Natural killer cell (primary cell): Measurements from ENCODE around the gene RPL26. TPM values are rescaled to one million over a fixed set of nuclear protein-coding genes. Genes with fewer than 3 reads are reported as not detected.
A peak's percentile ranks its signal among the peaks of the same experiment; 100 is the strongest.

Source experiments
- ATAC-seq, 3 donors: fragments of 150-1000 bp in 2 of 3; fragments of 200-7000 bp in 1 of 3; cut with Tn5 transposase; 1 replicate in 1 of 3; 2 replicates in 2 of 3; pipeline ENCODE4 v1.10.0; 2021; ENCODE audit warnings: mild to moderate bottlenecking in 2 of 3, moderate library complexity in 2 of 3
- DNase-seq, 2 donors: peaks; one replicate each; pipeline versions ENCODE4 v3.0.0 to v3.0.0-alpha.2; 2013 to 2021; ENCODE audit warnings: mixed read lengths in 1 of 2
- H3K27ac ChIP-seq: one replicate; pipeline ENCODE4 v1.5.1; 2013; ENCODE audit warnings: mild to moderate bottlenecking, low read length
- H3K27me3 ChIP-seq: one replicate; pipeline ENCODE4 v1.6.1; 2013; ENCODE audit warnings: low read length; ENCODE audit not compliant: control insufficient read depth, insufficient read depth
- H3K36me3 ChIP-seq: one replicate; pipeline ENCODE4 v1.6.1; 2013; ENCODE audit warnings: low read length; ENCODE audit not compliant: control insufficient read depth, insufficient read depth
- H3K4me1 ChIP-seq: one replicate; pipeline ENCODE4 v1.6.1; 2013; ENCODE audit warnings: low read length; ENCODE audit not compliant: control insufficient read depth, insufficient read depth
- H3K4me3 ChIP-seq: one replicate; pipeline ENCODE4 v1.5.1; 2013; ENCODE audit warnings: low read length
- H3K9me3 ChIP-seq: one replicate; pipeline ENCODE4 v1.6.1; 2013; ENCODE audit warnings: low read length; ENCODE audit not compliant: control insufficient read depth, insufficient read depth
- H3K27ac Mint-ChIP-seq, 2 donors: one replicate each; pipeline ENCODE4 v1.8.0; 2022; ENCODE audit warnings: mild to moderate bottlenecking in 2 of 2, mixed read lengths in 2 of 2, moderate library complexity in 1 of 2
- H3K27me3 Mint-ChIP-seq, 2 donors: one replicate each; pipeline ENCODE4 v1.8.0; 2022; ENCODE audit warnings: low read depth in 2 of 2, mixed read lengths in 2 of 2
- H3K36me3 Mint-ChIP-seq: one replicate; pipeline ENCODE4 v1.8.0; 2022; ENCODE audit warnings: mixed read lengths
- H3K4me1 Mint-ChIP-seq, 2 donors: one replicate each; pipeline ENCODE4 v1.8.0; 2022; ENCODE audit warnings: mixed read lengths in 2 of 2
- H3K4me3 Mint-ChIP-seq: one replicate; pipeline ENCODE4 v1.8.0; 2022; ENCODE audit warnings: mild to moderate bottlenecking, moderate library complexity, mixed read lengths
- H3K9me3 Mint-ChIP-seq, 2 donors: one replicate each; pipeline ENCODE4 v1.8.0; 2022; ENCODE audit warnings: mixed read lengths in 2 of 2
- CTCF ChIP-seq: fragments of 200-600 bp; IDR thresholded peaks from one replicate; pipeline ENCODE4 v1.8.0; 2022; ENCODE audit warnings: antibody characterized with exemption
- WGBS: methylation state at CpG from one replicate; pipeline ENCODE4 v1.1.7; 2013; ENCODE audit warnings: missing lambda C conversion rate; ENCODE audit not compliant: insufficient coverage; 5-methylcytosine and 5-hydroxymethylcytosine counted together
- intact Hi-C: fragments of 100-400 bp; cut with micrococcal nuclease; formaldehyde crosslinking; loops from one replicate; pipeline ENCODE4 v1.14.2; 2022
- total RNA-seq, 4 donors: library from RNA; stranded (reverse); fragments of 120-200 nt in 1 of 4; gene quantifications; one replicate each; pipeline versions ENCODE4 v1.2.3 to v1.2.4, GENCODE V29; 2013 to 2022

Gene RPL26
- total RNA-seq, 3 donors from 2014 or later (not counting 1 experiment from before 2014, with no cell fraction given), result 1,481 to 1,796 (median 1,628) TPM

- Histone ChIP-seq H3K4me3 (no peak overlapping the region), H3K4me1 (peaks cover 20% of the 10 kb centered on the region), H3K27ac (no peak overlapping the region), H3K36me3 (peaks cover 21% of the 10 kb centered on the region), H3K9me3 (no peaks in the 10 kb centered on the region), H3K27me3 (no peaks in the 10 kb centered on the region)
- H3K36me3 Mint-ChIP-seq, result peaks cover 15% of the 10 kb centered on the region
- no peak for ATAC-seq
- H3K4me3 Mint-ChIP-seq, result no peak overlapping the region
- no peaks in the 10 kb centered on the region for H3K9me3 Mint-ChIP-seq
- intact Hi-C loops, result no loop called here
- DNase-seq, result no peak
- no peak for TF ChIP-seq CTCF
- no peak overlapping the region for H3K27ac Mint-ChIP-seq
- H3K4me1 Mint-ChIP-seq, result peaks cover 19 to 20% of the 10 kb centered on the region in 2 donors
- no peaks in the 10 kb centered on the region for H3K27me3 Mint-ChIP-seq
- WGBS, result 91% methylated on average over 5 of the region's 7 CpGs
Observed at GRCh38 chr17:8372422-8372821, 10.6 kb downstream of the RPL26 start.

- no peaks in the 10 kb centered on the region for H3K27me3 Mint-ChIP-seq
- no peaks in the 10 kb centered on the region for H3K9me3 ChIP-seq
- peaks cover 12 to 13% of the 10 kb centered on the region in 2 donors for H3K4me1 Mint-ChIP-seq
- intact Hi-C loops, result no loop called here
- no peak overlapping the region for H3K27ac Mint-ChIP-seq
- no peaks in the 10 kb centered on the region for H3K9me3 Mint-ChIP-seq
- peaks cover 15% of the 10 kb centered on the region for H3K36me3 Mint-ChIP-seq
- ATAC-seq, result no peak
- 92% methylated on average over 4 of the region's 4 CpGs for WGBS
- TF ChIP-seq CTCF, result no peak
- no peak overlapping the region for H3K4me3 Mint-ChIP-seq
- peaks cover 15% of the 10 kb centered on the region for H3K36me3 ChIP-seq
- H3K27ac ChIP-seq, result no peak overlapping the region
- peaks cover 17% of the 10 kb centered on the region for H3K4me1 ChIP-seq
- no peak for DNase-seq
- no peaks in the 10 kb centered on the region for H3K27me3 ChIP-seq
- H3K4me3 ChIP-seq, result no peak overlapping the region
Observed at GRCh38 chr17:8371786-8372185, 11.2 kb downstream of the RPL26 start.

GRCh38 chr17:8369944-8370343, 13.0 kb downstream of the RPL26 start:
- Histone ChIP-seq H3K36me3 (peaks cover 14% of the 10 kb centered on the region), H3K27me3 (no peaks in the 10 kb centered on the region), H3K4me1 (peaks cover 1% of the 10 kb centered on the region), H3K4me3 (no peak overlapping the region), H3K9me3 (no peaks in the 10 kb centered on the region), H3K27ac (no peak overlapping the region)
- peaks cover 15% of the 10 kb centered on the region for H3K36me3 Mint-ChIP-seq
- intact Hi-C loops, result no loop called here
- no peak for TF ChIP-seq CTCF
- H3K9me3 Mint-ChIP-seq, result no peaks in the 10 kb centered on the region
- DNase-seq, result no peak
- peak overlapping the region; percentile 5 to 51 for H3K27ac Mint-ChIP-seq
- H3K4me3 Mint-ChIP-seq, result no peak overlapping the region
- 52% methylated on average over 8 of the region's 8 CpGs for WGBS
- no peak for ATAC-seq
- H3K4me1 Mint-ChIP-seq, result no peaks in the 10 kb centered on the region
- no peaks in the 10 kb centered on the region for H3K27me3 Mint-ChIP-seq

GRCh38 chr17:8368193-8368592, 14.8 kb downstream of the RPL26 start:
- Mint-ChIP-seq H3K9me3 (no peaks in the 10 kb centered on the region), H3K4me1 (no peaks in the 10 kb centered on the region), H3K36me3 (peaks cover 15% of the 10 kb centered on the region), H3K27me3 (no peaks in the 10 kb centered on the region), H3K27ac (no peak overlapping the region), H3K4me3 (no peak overlapping the region)
- Histone ChIP-seq H3K27ac (no peak overlapping the region), H3K27me3 (no peaks in the 10 kb centered on the region), H3K9me3 (no peaks in the 10 kb centered on the region), H3K36me3 (peaks cover 14% of the 10 kb centered on the region), H3K4me1 (no peaks in the 10 kb centered on the region), H3K4me3 (no peak overlapping the region)
- DNase-seq (no peak), ATAC-seq (no peak)
- no peak for TF ChIP-seq CTCF
- WGBS, result 94% methylated on average over 3 of the region's 3 CpGs
- intact Hi-C loops, result no loop called here
